GM12878 (cell line): ENCODE measurements around the gene TREML2. TPM values are rescaled to one million over a fixed set of nuclear protein-coding genes. Genes with fewer than 3 reads are reported as not detected.
A peak's percentile ranks its signal among the peaks of the same experiment; 100 is the strongest.

Experiments used
- BACH1 ChIP-seq: fragments of 450-650 bp; IDR thresholded peaks from 2 replicates; pipeline ENCODE4 v1.6.1; 2017; ENCODE audit warnings: mild to moderate bottlenecking, borderline replicate concordance
- BCL11A ChIP-seq: IDR thresholded peaks from 2 replicates; pipeline ENCODE4 v1.6.1; 2011; ENCODE audit warnings: low read depth, low read length
- CBX3 ChIP-seq: fragments of 200-600 bp; sonication (generic); IDR thresholded peaks from 2 replicates; pipeline ENCODE4 v1.6.1; 2016; ENCODE audit warnings: low read depth, borderline replicate concordance
- GATAD2B ChIP-seq: fragments of 450-650 bp; conservative IDR thresholded peaks from 2 replicates; pipeline ENCODE4 v1.6.1; 2017; ENCODE audit warnings: low read depth, mild to moderate bottlenecking, moderate library complexity
- JUND ChIP-seq: IDR thresholded peaks from 2 replicates; pipeline ENCODE4 v1.6.1; 2012; ENCODE audit warnings: low read depth, mild to moderate bottlenecking, low read length, improper control_type of control experiment, moderate library complexity
- MYC ChIP-seq: IDR thresholded peaks from 2 replicates; pipeline ENCODE4 v1.6.1; 2011; ENCODE audit warnings: mild to moderate bottlenecking, low read length, moderate library complexity, inconsistent platforms; ENCODE audit not compliant: insufficient read depth, insufficient replicate concordance, insufficient read length, severe bottlenecking
- NFYA ChIP-seq: IDR thresholded peaks from 2 replicates; pipeline ENCODE4 v1.6.1; 2011; ENCODE audit warnings: low read depth, mild to moderate bottlenecking, low read length, improper control_type of control experiment, borderline replicate concordance
- NR2C1 ChIP-seq: fragments of 450-650 bp; IDR thresholded peaks from 2 replicates; pipeline ENCODE4 v1.6.1; 2017; ENCODE audit warnings: antibody characterized with exemption, mild to moderate bottlenecking, moderate library complexity
- NRF1 ChIP-seq: conservative IDR thresholded peaks from 2 replicates; pipeline ENCODE4 v1.6.1; 2011; ENCODE audit warnings: mild to moderate bottlenecking, low read depth, low read length, improper control_type of control experiment
- PAX5 ChIP-seq: IDR thresholded peaks from 2 replicates; pipeline ENCODE4 v1.6.1; 2011; ENCODE audit warnings: low read depth, low read length, borderline replicate concordance
- POLR2AphosphoS2 ChIP-seq: IDR thresholded peaks from 2 replicates; pipeline ENCODE4 v1.6.1; 2011; ENCODE audit warnings: low read depth, mild to moderate bottlenecking, low read length, improper control_type of control experiment, moderate library complexity
- POLR2AphosphoS5 ChIP-seq: IDR thresholded peaks from 2 replicates; pipeline ENCODE4 v1.6.1; 2011; ENCODE audit warnings: mild to moderate bottlenecking, low read length, inconsistent platforms
- POU2F2 ChIP-seq: IDR thresholded peaks from 3 replicates; pipeline ENCODE4 v1.6.1; 2011; ENCODE audit warnings: low read depth, mild to moderate bottlenecking, low read length, borderline replicate concordance
- RAD21 ChIP-seq: IDR thresholded peaks from 2 replicates; pipeline ENCODE4 v1.6.1; 2011; ENCODE audit warnings: mild to moderate bottlenecking, low read depth, low read length, moderate library complexity; ENCODE audit not compliant: insufficient read depth
- RAD51 ChIP-seq: fragments of 450-650 bp; IDR thresholded peaks from 2 replicates; pipeline ENCODE4 v1.6.1; 2016; ENCODE audit warnings: moderate library complexity, mild to moderate bottlenecking, inconsistent platforms
- REST ChIP-seq: IDR thresholded peaks from 2 replicates; pipeline ENCODE4 v1.6.1; 2012; ENCODE audit warnings: mild to moderate bottlenecking, low read depth, low read length
- SIX5 ChIP-seq: IDR thresholded peaks from 2 replicates; pipeline ENCODE4 v1.6.1; 2011; ENCODE audit warnings: mild to moderate bottlenecking, low read depth, low read length, moderate library complexity; ENCODE audit not compliant: severe bottlenecking
- SMARCA5 ChIP-seq: fragments of 450-650 bp; IDR thresholded peaks from 2 replicates; pipeline ENCODE4 v1.6.1; 2017; ENCODE audit warnings: mild to moderate bottlenecking
- SREBF1 ChIP-seq: IDR thresholded peaks from 2 replicates; pipeline ENCODE4 v1.6.1; 2012; ENCODE audit warnings: mild to moderate bottlenecking, low read length
- TCF3 ChIP-seq: IDR thresholded peaks from 2 replicates; pipeline ENCODE4 v1.6.1; 2012; ENCODE audit warnings: low read depth, mild to moderate bottlenecking, low read length, borderline replicate concordance; ENCODE audit not compliant: insufficient read depth
- TCF7 ChIP-seq: IDR thresholded peaks from 2 replicates; pipeline ENCODE4 v1.6.1; 2014; ENCODE audit warnings: antibody characterized with exemption, borderline replicate concordance
- USF1 ChIP-seq: IDR thresholded peaks from 2 replicates; pipeline ENCODE4 v1.6.1; 2011; ENCODE audit warnings: borderline replicate concordance, low read depth, mild to moderate bottlenecking, moderate library complexity, mixed read lengths, low read length; ENCODE audit not compliant: insufficient read depth; ENCODE audit errors: extremely low read length
- ZBTB11 ChIP-seq: fragments of 450-650 bp; formaldehyde crosslinking; IDR thresholded peaks from 2 replicates; pipeline ENCODE4 v1.5.0; 2022; ENCODE audit warnings: mild to moderate bottlenecking, missing genetic modification characterization
- polyA plus RNA-seq, 11 experiments: library from polyadenylated mRNA; depleted of rRNA in 4 of 11; unstranded in 6 of 11; stranded (reverse) in 5 of 11; fragments of >200 nt; fragmentation: Nextera tagmentation in 4 of 11; fragmentation: Illumina TruSeq in 1 of 11; extraction: Ambion mirVana in 4 of 11; extraction: Trizol in 1 of 11; gene quantifications; 1 replicate in 1 of 11; 2 replicates in 10 of 11; pipeline versions ENCODE4 v1.2.1 to v1.2.3, GENCODE V29; 2011 to 2016; ENCODE audit warnings: inconsistent platforms in 2 of 11, missing spikeins in 2 of 11, low read depth in 1 of 11
- total RNA-seq, 4 experiments: library from RNA; depleted of rRNA in 3 of 4; stranded (reverse); fragments of >200 nt in 3 of 4; fragmentation: Illumina TruSeq in 1 of 4; extraction: Trizol in 1 of 4; gene quantifications; 2 replicates each; pipeline versions ENCODE4 v1.2.1 to v1.2.3, GENCODE V29; 2013 to 2021

The TREML2 gene
- total and polyA plus RNA-seq, 10 of the 15 experiments (the other 5 are each of a cell fraction or from before 2014, with no cell fraction given) = 0.49 to 9.1 (median 7.3) TPM

GRCh38 chr6:41199552-41200246, 1.2 kb downstream of the TREML2 start (continued):
- TF ChIP-seq POLR2AphosphoS5 (no peak), SIX5 (no peak), POLR2AphosphoS2 (0 out of 2 replicates have a peak, but pooled peaks have one; percentile 15), TCF7 (no peak), BCL11A (no peak), NR2C1 (no peak), MYC (no peak), SREBF1 (no peak), TCF3 (no peak), BACH1 (no peak; the same call in 1 of the 2 replicates), POU2F2 (0 out of 3 replicates have a peak, but pooled peaks have one; percentile 23), NFYA (no peak), ZBTB11 (CRISPR knock-in tag) (no peak), GATAD2B (peak; percentile 42; the same call in 1 of the 2 replicates), PAX5 (0 out of 2 replicates have a peak, but pooled peaks have one; percentile 23), SMARCA5 (no peak), RAD51 (peak; percentile 69), RAD21 (no peak), REST (no peak), JUND (no peak), USF1 (no peak), CBX3 (no peak), NRF1 (no peak)
